ENCODE data around the gene EBLN2.
A peak's percentile ranks its signal among the peaks of the same experiment; 100 is the strongest.

The EBLN2 gene

GRCh38 chr3:73096169-73096568 is 34.7 kb downstream of the EBLN2 start:
- Mint-ChIP-seq H3K27me3 (peaks cover 6% of the 10 kb centered on the region), H3K4me3 (no peak overlapping the region), H3K4me1 (no peaks in the 10 kb centered on the region), H3K36me3 (ENCODE audit: insufficient read depth) (no peaks in the 10 kb centered on the region), H3K27ac (ENCODE audit: low read depth) (no peak overlapping the region), H3K9me3 (no peaks in the 10 kb centered on the region)
- no peak for ATAC-seq (replicated peaks; ENCODE audit: extremely low read depth, poor library complexity, severe bottlenecking)
- DNase-seq (ENCODE audit: low spot score in 2 of 2): no peak

GRCh38 chr3:73098026-73098425 is 36.6 kb downstream of the EBLN2 start:
- ATAC-seq (replicated peaks; ENCODE audit: extremely low read depth, poor library complexity, severe bottlenecking): no peak
- Mint-ChIP-seq H3K4me1 (no peaks in the 10 kb centered on the region), H3K36me3 (ENCODE audit: insufficient read depth) (no peaks in the 10 kb centered on the region)

GRCh38 chr3:73098873-73099272 is 37.4 kb downstream of the EBLN2 start:
- no peak for ATAC-seq (replicated peaks; ENCODE audit: extremely low read depth, poor library complexity, severe bottlenecking)

More at GRCh38 chr3:73098026-73098425, 36.6 kb downstream of the EBLN2 start:
- H3K27me3 Mint-ChIP-seq: peaks cover 8% of the 10 kb centered on the region
- H3K9me3 Mint-ChIP-seq: no peaks in the 10 kb centered on the region
- H3K27ac Mint-ChIP-seq (ENCODE audit: low read depth): no peak overlapping the region
- no peak for DNase-seq (ENCODE audit: low spot score in 2 of 2)
- no peak overlapping the region for H3K4me3 Mint-ChIP-seq

GRCh38 chr3:73100741-73101559 is 39.5 kb downstream of the EBLN2 start:
- no peak overlapping the region for H3K4me3 Mint-ChIP-seq
- H3K27ac Mint-ChIP-seq (ENCODE audit: low read depth): no peak overlapping the region
- ATAC-seq (replicated peaks; ENCODE audit: extremely low read depth, poor library complexity, severe bottlenecking) (no peak), DNase-seq (ENCODE audit: low spot score in 2 of 2) (peak; percentile 54 to 57)
- peaks cover 23% of the 10 kb centered on the region for H3K27me3 Mint-ChIP-seq
- no peaks in the 10 kb centered on the region for H3K36me3 Mint-ChIP-seq (ENCODE audit: insufficient read depth)
- no peaks in the 10 kb centered on the region for H3K4me1 Mint-ChIP-seq
- no peaks in the 10 kb centered on the region for H3K9me3 Mint-ChIP-seq

More at GRCh38 chr3:73098873-73099272, 37.4 kb downstream of the EBLN2 start:
- no peaks in the 10 kb centered on the region for H3K4me1 Mint-ChIP-seq
- no peak for DNase-seq (ENCODE audit: low spot score in 2 of 2)
- H3K27ac Mint-ChIP-seq (ENCODE audit: low read depth): no peak overlapping the region
- no peaks in the 10 kb centered on the region for H3K9me3 Mint-ChIP-seq
- H3K4me3 Mint-ChIP-seq: no peak overlapping the region
- H3K27me3 Mint-ChIP-seq: peaks cover 16% of the 10 kb centered on the region
- H3K36me3 Mint-ChIP-seq (ENCODE audit: insufficient read depth): no peaks in the 10 kb centered on the region

- no peak overlapping the region for H3K27ac Mint-ChIP-seq (ENCODE audit: low read depth)
- H3K27me3 Mint-ChIP-seq: peaks cover 18% of the 10 kb centered on the region
- DNase-seq (ENCODE audit: low spot score in 2 of 2): no peak
- H3K4me3 Mint-ChIP-seq: no peak overlapping the region
- no peaks in the 10 kb centered on the region for H3K9me3 Mint-ChIP-seq
- no peaks in the 10 kb centered on the region for H3K36me3 Mint-ChIP-seq (ENCODE audit: insufficient read depth)
- ATAC-seq (replicated peaks; ENCODE audit: extremely low read depth, poor library complexity, severe bottlenecking): no peak
- H3K4me1 Mint-ChIP-seq: no peaks in the 10 kb centered on the region
Observed at GRCh38 chr3:73101881-73102280, 40.4 kb downstream of the EBLN2 start.

- DNase-seq (ENCODE audit: low spot score in 2 of 2) (no peak), ATAC-seq (replicated peaks; ENCODE audit: extremely low read depth, poor library complexity, severe bottlenecking) (no peak)
- Mint-ChIP-seq H3K27ac (ENCODE audit: low read depth) (no peak overlapping the region), H3K9me3 (no peaks in the 10 kb centered on the region), H3K36me3 (ENCODE audit: insufficient read depth) (no peaks in the 10 kb centered on the region), H3K4me3 (no peak overlapping the region), H3K4me1 (no peaks in the 10 kb centered on the region), H3K27me3 (peaks cover 40% of the 10 kb centered on the region)
Observed at GRCh38 chr3:73107215-73107614, 45.8 kb downstream of the EBLN2 start.

- no peaks in the 10 kb centered on the region for H3K4me1 Mint-ChIP-seq
- H3K9me3 Mint-ChIP-seq: no peaks in the 10 kb centered on the region
- no peak overlapping the region for H3K4me3 Mint-ChIP-seq
- H3K36me3 Mint-ChIP-seq (ENCODE audit: insufficient read depth): no peaks in the 10 kb centered on the region
- no peak overlapping the region for H3K27ac Mint-ChIP-seq (ENCODE audit: low read depth)
- H3K27me3 Mint-ChIP-seq: peaks cover 42% of the 10 kb centered on the region
- DNase-seq (ENCODE audit: low spot score in 2 of 2) (no peak), ATAC-seq (replicated peaks; ENCODE audit: extremely low read depth, poor library complexity, severe bottlenecking) (no peak)
Observed at GRCh38 chr3:73107676-73108187, 46.3 kb downstream of the EBLN2 start.

- Mint-ChIP-seq H3K27me3 (peaks cover 41% of the 10 kb centered on the region), H3K27ac (ENCODE audit: low read depth) (no peak overlapping the region), H3K4me1 (no peaks in the 10 kb centered on the region)
Observed at GRCh38 chr3:73108750-73109149, 47.3 kb downstream of the EBLN2 start.

GRCh38 chr3:73110530-73110929 is 49.1 kb downstream of the EBLN2 start:
- Mint-ChIP-seq H3K27ac (ENCODE audit: low read depth) (no peak overlapping the region), H3K27me3 (peaks cover 32% of the 10 kb centered on the region), H3K4me1 (no peaks in the 10 kb centered on the region), H3K9me3 (no peaks in the 10 kb centered on the region), H3K4me3 (no peak overlapping the region), H3K36me3 (ENCODE audit: insufficient read depth) (no peaks in the 10 kb centered on the region)
- DNase-seq (ENCODE audit: low spot score in 2 of 2) (no peak), ATAC-seq (replicated peaks; ENCODE audit: extremely low read depth, poor library complexity, severe bottlenecking) (no peak)

More at GRCh38 chr3:73108750-73109149, 47.3 kb downstream of the EBLN2 start:
- Mint-ChIP-seq H3K4me3 (no peak overlapping the region), H3K36me3 (ENCODE audit: insufficient read depth) (no peaks in the 10 kb centered on the region), H3K9me3 (no peaks in the 10 kb centered on the region)
- DNase-seq (ENCODE audit: low spot score in 2 of 2) (no peak), ATAC-seq (replicated peaks; ENCODE audit: extremely low read depth, poor library complexity, severe bottlenecking) (no peak)
